Measurements from ENCODE around the gene CHST6. TPM values are rescaled to one million over a fixed set of nuclear protein-coding genes. Genes with fewer than 3 reads are reported as not detected.

Gene CHST6
- total and polyA plus RNA-seq, 2 of the 8 experiments (the other 6 are each of a cell fraction or from before 2014, with no cell fraction given): 18.2 to 25.4 TPM

- TF ChIP-seq EGR1 (IDR thresholded peaks at IDR 0.05; ENCODE audit: borderline replicate concordance, low read depth, low read length) (no peak), JUN (IDR thresholded peaks at IDR 0.05; ENCODE audit: low read depth, low read length) (no peak), SP2 (IDR thresholded peaks at IDR 0.05; ENCODE audit: low read length) (no peak), PHF8 (conservative IDR thresholded peaks at IDR 0.05; ENCODE audit: low read depth, low read length) (no peak), JUND (IDR thresholded peaks at IDR 0.05; ENCODE audit: low read length) (no peak), KDM5A (IDR thresholded peaks at IDR 0.05; ENCODE audit: low read length) (no peak), ASH2L (IDR thresholded peaks at IDR 0.05; ENCODE audit: low read length) (no peak), SIN3A (conservative IDR thresholded peaks at IDR 0.05 in 1 of 2, IDR thresholded peaks at IDR 0.05 in 1 of 2; ENCODE audit: low read depth in 1 of 2, low read length in 2 of 2) (no peak), RXRA (IDR thresholded peaks at IDR 0.05; ENCODE audit: insufficient read depth, low read depth, low read length) (no peak), SAP30 (IDR thresholded peaks at IDR 0.05; ENCODE audit: insufficient read depth, insufficient replicate concordance, low read length) (no peak)
Observed at GRCh38 chr16:75423723-75424104, 71.5 kb downstream of the CHST6 start (continued).

Other genes starting within 250 kb of the CHST6 start
- gene BCAR1, start 243.8 kb downstream of the CHST6 start, total RNA-seq (2021; fragmentation: NEBNext Ultra II Directional; extraction: Animal tissue kit (Norgen Biotek cat#: 25700)): 103 and 105 TPM in 2 replicates
- gene BCAR1, start 243.8 kb downstream of the CHST6 start, polyA plus RNA-seq (2011; rRNA removed): 59.8 and 93.8 TPM in 2 replicates
- 76.9 and 77.3 TPM in 2 replicates for gene CFDP1, start 61.9 kb downstream of the CHST6 start, total RNA-seq (2021; fragmentation: NEBNext Ultra II Directional; extraction: Animal tissue kit (Norgen Biotek cat#: 25700))
- 22.5 and 25.5 TPM in 2 replicates for gene CFDP1, start 61.9 kb downstream of the CHST6 start, polyA plus RNA-seq (2011; rRNA removed)
- gene TMEM170A, start 30.8 kb downstream of the CHST6 start, total RNA-seq (2021; fragmentation: NEBNext Ultra II Directional; extraction: Animal tissue kit (Norgen Biotek cat#: 25700)): 52.8 and 56.6 TPM in 2 replicates
- gene TMEM170A, start 30.8 kb downstream of the CHST6 start, polyA plus RNA-seq (2011; rRNA removed): 21.1 and 22.9 TPM in 2 replicates
- 0.13 and 0.15 TPM in 2 replicates for gene CHST5, start 40.7 kb upstream of the CHST6 start, total RNA-seq (2021; fragmentation: NEBNext Ultra II Directional; extraction: Animal tissue kit (Norgen Biotek cat#: 25700))
- 0.13 and 0.23 TPM in 2 replicates for gene CHST5, start 40.7 kb upstream of the CHST6 start, polyA plus RNA-seq (2011; rRNA removed)
- 8.0 and 8.3 TPM in 2 replicates for gene TMEM231, start 60.8 kb upstream of the CHST6 start, total RNA-seq (2021; fragmentation: NEBNext Ultra II Directional; extraction: Animal tissue kit (Norgen Biotek cat#: 25700))
- 26.7 and 37.6 TPM in 2 replicates for gene TMEM231, start 60.8 kb upstream of the CHST6 start, polyA plus RNA-seq (2011; rRNA removed)
- gene GABARAPL2, start 70.9 kb upstream of the CHST6 start, total RNA-seq (2021; fragmentation: NEBNext Ultra II Directional; extraction: Animal tissue kit (Norgen Biotek cat#: 25700)): 67.4 and 71.3 TPM in 2 replicates
- gene GABARAPL2, start 70.9 kb upstream of the CHST6 start, polyA plus RNA-seq (2011; rRNA removed): 38.1 and 65.8 TPM in 2 replicates
- gene ADAT1, start 127.8 kb upstream of the CHST6 start, total RNA-seq (2021; fragmentation: NEBNext Ultra II Directional; extraction: Animal tissue kit (Norgen Biotek cat#: 25700)): 44.7 and 47.4 TPM in 2 replicates
- 28.3 and 30.7 TPM in 2 replicates for gene ADAT1, start 127.8 kb upstream of the CHST6 start, polyA plus RNA-seq (2011; rRNA removed)
- 210 and 221 TPM in 2 replicates for gene KARS1, start 152.2 kb upstream of the CHST6 start, total RNA-seq (2021; fragmentation: NEBNext Ultra II Directional; extraction: Animal tissue kit (Norgen Biotek cat#: 25700))
- 68.2 and 97.5 TPM in 2 replicates for gene KARS1, start 152.2 kb upstream of the CHST6 start, polyA plus RNA-seq (2011; rRNA removed)
- gene TERF2IP, start 152.3 kb upstream of the CHST6 start, total RNA-seq (2021; fragmentation: NEBNext Ultra II Directional; extraction: Animal tissue kit (Norgen Biotek cat#: 25700)): 14.4 and 15.1 TPM in 2 replicates
- 5.5 TPM in 2 replicates for gene TERF2IP, start 152.3 kb upstream of the CHST6 start, polyA plus RNA-seq (2011; rRNA removed)
- not detected in 2 replicates for gene CPHXL2, start 181.6 kb upstream of the CHST6 start, total RNA-seq (2021; fragmentation: NEBNext Ultra II Directional; extraction: Animal tissue kit (Norgen Biotek cat#: 25700))
- not detected in 2 replicates for gene CPHXL2, start 181.6 kb upstream of the CHST6 start, polyA plus RNA-seq (2011; rRNA removed)
- gene DUXB, start 206.0 kb upstream of the CHST6 start, total RNA-seq (2021; fragmentation: NEBNext Ultra II Directional; extraction: Animal tissue kit (Norgen Biotek cat#: 25700)): not detected in 2 replicates
- gene DUXB, start 206.0 kb upstream of the CHST6 start, polyA plus RNA-seq (2011; rRNA removed): not detected in 2 replicates
- gene CPHXL, start 231.0 kb upstream of the CHST6 start, total RNA-seq (2021; fragmentation: NEBNext Ultra II Directional; extraction: Animal tissue kit (Norgen Biotek cat#: 25700)): not detected in 2 replicates
- gene CPHXL, start 231.0 kb upstream of the CHST6 start, polyA plus RNA-seq (2011; rRNA removed): not detected in 2 replicates